Body of pancreas (tissue), 4 donors: ENCODE measurements around the gene TUBA1B.

ENCODE experiments used
- POLR2A ChIP-seq, 3 donors: fragments of 450-650 bp; IDR thresholded peaks; one replicate each; pipeline ENCODE4 v1.6.1; 2016; ENCODE audit warnings: antibody characterized with exemption in 3 of 3, mild to moderate bottlenecking in 2 of 3
- TF ChIP-seq, protein P1 (sequence below), 7 experiments: fragments of 450-650 bp in 4 of 7; fragments of 200-600 bp in 3 of 7; sonication (generic) in 3 of 7; IDR thresholded peaks; one replicate each; pipeline ENCODE4 v1.5.1; 2016 to 2019; ENCODE audit warnings: antibody characterized with exemption in 7 of 7

DNA sequence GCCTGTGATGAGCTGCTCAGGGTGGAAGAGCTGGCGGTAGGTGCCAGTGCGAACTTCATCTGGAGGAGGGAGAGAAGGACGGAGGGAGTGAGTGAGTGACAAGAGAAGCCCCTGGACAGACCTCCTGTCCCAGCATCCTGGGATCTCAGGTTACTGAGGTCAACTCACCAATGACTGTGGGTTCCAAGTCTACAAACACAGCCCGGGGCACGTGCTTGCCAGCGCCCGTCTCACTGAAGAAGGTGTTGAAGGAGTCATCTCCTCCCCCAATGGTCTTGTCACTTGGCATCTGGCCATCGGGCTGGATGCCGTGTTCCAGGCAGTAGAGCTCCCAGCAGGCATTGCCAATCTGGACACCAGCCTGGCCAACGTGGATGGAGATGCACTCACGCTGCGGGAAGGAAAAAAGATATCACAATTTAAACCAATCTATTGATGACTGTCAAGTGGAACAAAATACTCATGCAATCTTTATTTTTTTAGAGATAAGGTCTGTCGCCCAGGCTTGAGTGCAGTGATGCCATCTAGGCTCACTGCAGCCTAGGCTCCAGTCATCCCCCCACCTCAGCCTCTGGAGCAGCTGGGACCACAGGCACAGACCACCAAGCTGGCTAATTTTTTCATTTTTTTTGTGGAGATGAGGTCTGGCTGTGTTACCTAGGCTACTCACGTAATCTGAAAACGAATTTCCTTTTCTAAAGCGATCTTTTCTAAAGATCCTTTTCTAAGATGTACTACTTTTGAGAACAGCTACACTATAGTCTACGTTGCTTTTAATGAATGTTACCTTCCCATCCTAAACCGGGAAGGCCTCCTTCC, 1.7 kb downstream of the TUBA1B start:
- TF ChIP-seq, protein P1, sequence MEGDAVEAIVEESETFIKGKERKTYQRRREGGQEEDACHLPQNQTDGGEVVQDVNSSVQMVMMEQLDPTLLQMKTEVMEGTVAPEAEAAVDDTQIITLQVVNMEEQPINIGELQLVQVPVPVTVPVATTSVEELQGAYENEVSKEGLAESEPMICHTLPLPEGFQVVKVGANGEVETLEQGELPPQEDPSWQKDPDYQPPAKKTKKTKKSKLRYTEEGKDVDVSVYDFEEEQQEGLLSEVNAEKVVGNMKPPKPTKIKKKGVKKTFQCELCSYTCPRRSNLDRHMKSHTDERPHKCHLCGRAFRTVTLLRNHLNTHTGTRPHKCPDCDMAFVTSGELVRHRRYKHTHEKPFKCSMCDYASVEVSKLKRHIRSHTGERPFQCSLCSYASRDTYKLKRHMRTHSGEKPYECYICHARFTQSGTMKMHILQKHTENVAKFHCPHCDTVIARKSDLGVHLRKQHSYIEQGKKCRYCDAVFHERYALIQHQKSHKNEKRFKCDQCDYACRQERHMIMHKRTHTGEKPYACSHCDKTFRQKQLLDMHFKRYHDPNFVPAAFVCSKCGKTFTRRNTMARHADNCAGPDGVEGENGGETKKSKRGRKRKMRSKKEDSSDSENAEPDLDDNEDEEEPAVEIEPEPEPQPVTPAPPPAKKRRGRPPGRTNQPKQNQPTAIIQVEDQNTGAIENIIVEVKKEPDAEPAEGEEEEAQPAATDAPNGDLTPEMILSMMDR (IDR thresholded peaks at IDR 0.05), result no peak
- TF ChIP-seq POLR2A (IDR thresholded peaks at IDR 0.05), result no peak
